Testis (tissue), 3 donors: ENCODE results near the gene NPLOC4. TPM values are rescaled to one million over a fixed set of nuclear protein-coding genes. Genes with fewer than 3 reads are reported as not detected.
"Not testable (repeated sequence)": the region's sequence is repeated elsewhere in the genome, so short reads cannot be mapped to it uniquely, and the experiment has no call there.

Experiments
- DNase-seq: peaks from one replicate; pipeline ENCODE4 v3.0.0-alpha.2; 2019
- H3K27ac ChIP-seq, 2 donors: fragments of 200-600 bp; sonication (generic); one replicate each; pipeline ENCODE4 v1.5.1; 2019
- H3K27me3 ChIP-seq: fragments of 200-600 bp; sonication (generic); one replicate; pipeline ENCODE4 v1.5.1; 2019
- H3K36me3 ChIP-seq: fragments of 200-600 bp; sonication (generic); one replicate; pipeline ENCODE4 v1.5.1; 2017; ENCODE audit warnings: low read depth; ENCODE audit errors: missing control alignments
- H3K4me1 ChIP-seq: fragments of 200-600 bp; sonication (generic); one replicate; pipeline ENCODE4 v1.5.1; 2019
- H3K4me3 ChIP-seq, 2 donors: fragments of 200-600 bp; sonication (generic); one replicate each; pipeline ENCODE4 v1.5.1; 2017 to 2019
- H3K9me3 ChIP-seq: fragments of 200-600 bp; sonication (generic); one replicate; pipeline ENCODE4 v1.5.1; 2017
- CTCF ChIP-seq, 3 experiments: fragments of 450-650 bp in 2 of 3; fragments of 200-600 bp in 1 of 3; sonication (generic) in 1 of 3; IDR thresholded peaks; one replicate each; pipeline ENCODE4 v1.5.1; 2016 to 2019; ENCODE audit warnings: antibody characterized with exemption in 3 of 3, mild to moderate bottlenecking in 2 of 3, moderate library complexity in 1 of 3
- POLR2A ChIP-seq: fragments of 450-650 bp; IDR thresholded peaks from one replicate; pipeline ENCODE4 v1.6.1; 2017; ENCODE audit warnings: antibody characterized with exemption, mild to moderate bottlenecking, moderate library complexity
- WGBS, 2 donors: methylation state at CpG; one replicate each; pipeline ENCODE4 v1.1.5; 2018; 5-methylcytosine and 5-hydroxymethylcytosine counted together
- intact Hi-C: fragments of 100-400 bp; cut with DNase I; formaldehyde crosslinking; loops from one replicate; pipeline ENCODE4 v1.15.1; 2023; ENCODE audit warnings: low total_unique reads
- polyA plus RNA-seq: library from polyadenylated mRNA; stranded (reverse); fragments of 350-450 nt; fragmentation: Illumina TruSeq; extraction: RNeasy Lipid Tissue Mini Kit (QIAGEN cat#74804); gene quantifications from one replicate; pipeline ENCODE4 v1.2.3, GENCODE V29; 2014; ENCODE audit warnings: low read depth, low replicate concordance; ENCODE audit not compliant: insufficient read depth
- total RNA-seq, 2 donors: library from RNA; depleted of rRNA; stranded (reverse); fragments of >200 nt; gene quantifications; one replicate each; pipeline ENCODE4 v1.2.3, GENCODE V29; 2016

NPLOC4 gene
- total and polyA plus RNA-seq, 3 donors from 2014 or later: 106 to 130 (median 122) TPM

GRCh38 chr17:81635431-81635830 is 1.5 kb downstream of the NPLOC4 start:
- intact Hi-C loops: no loop called here
- peak overlapping the region in 1 of 2 donors; percentile 92 for H3K27ac ChIP-seq
- peaks cover 11% of the 10 kb centered on the region for H3K4me1 ChIP-seq
- H3K4me3 ChIP-seq: no peak overlapping the region
- no peak for TF ChIP-seq CTCF (IDR thresholded peaks at IDR 0.05)
- no peak for TF ChIP-seq POLR2A
- no peaks in the 10 kb centered on the region for H3K9me3 ChIP-seq
- no peaks in the 10 kb centered on the region for H3K36me3 ChIP-seq
- WGBS, 2 donors: 62 to 90% methylated on average over 4 to 5 of the region's 5 CpGs
- no peak for DNase-seq
- no peaks in the 10 kb centered on the region for H3K27me3 ChIP-seq

- Histone ChIP-seq H3K9me3 (no peaks in the 10 kb centered on the region), H3K27ac (no peak overlapping the region), H3K27me3 (no peaks in the 10 kb centered on the region), H3K4me3 (no peak overlapping the region), H3K36me3 (no peaks in the 10 kb centered on the region), H3K4me1 (peaks cover 11% of the 10 kb centered on the region)
- no peak for TF ChIP-seq POLR2A
- no peak for DNase-seq
- WGBS, 2 donors: 89 to 95% methylated on average over 7 of the region's 7 CpGs
- intact Hi-C loops: no loop called here
Measured at GRCh38 chr17:81631482-81631881, 5.4 kb downstream of the NPLOC4 start.

GRCh38 chr17:81630274-81630673 is 6.6 kb downstream of the NPLOC4 start:
- intact Hi-C loops: no loop called here
- 83 to 90% methylated on average over 8 of the region's 8 CpGs for WGBS, 2 donors

GRCh38 chr17:81621494-81622130 is 15.3 kb downstream of the NPLOC4 start:
- H3K27me3 ChIP-seq: no peaks in the 10 kb centered on the region
- 33 to 53% methylated on average over 11 of the region's 11 CpGs for WGBS, 2 donors
- DNase-seq: peak; percentile 86
- intact Hi-C loops: no loop called here
- no peak overlapping the region for H3K4me3 ChIP-seq
- no peaks in the 10 kb centered on the region for H3K9me3 ChIP-seq
- peaks cover 19% of the 10 kb centered on the region for H3K4me1 ChIP-seq
- no peak for TF ChIP-seq CTCF (IDR thresholded peaks at IDR 0.05)
- TF ChIP-seq POLR2A: no peak
- peak overlapping the region; percentile 68 to 71 for H3K27ac ChIP-seq
- no peaks in the 10 kb centered on the region for H3K36me3 ChIP-seq

More at GRCh38 chr17:81630274-81630673, 6.6 kb downstream of the NPLOC4 start:
- no peak for DNase-seq
- Histone ChIP-seq H3K4me3 (no peak overlapping the region), H3K27ac (no peak overlapping the region), H3K4me1 (peaks cover under 1% of the 10 kb centered on the region), H3K27me3 (no peaks in the 10 kb centered on the region), H3K36me3 (no peaks in the 10 kb centered on the region), H3K9me3 (no peaks in the 10 kb centered on the region)
- no peak for TF ChIP-seq POLR2A
- TF ChIP-seq CTCF (IDR thresholded peaks at IDR 0.05): no peak

GRCh38 chr17:81618307-81618706 is 18.6 kb downstream of the NPLOC4 start:
- H3K27ac ChIP-seq, H3K27me3 ChIP-seq, DNase-seq, H3K4me3 ChIP-seq, intact Hi-C loops, H3K36me3 ChIP-seq, H3K9me3 ChIP-seq: not testable (repeated sequence)
- 94 to 96% methylated on average over 9 to 13 of the region's 36 CpGs for WGBS, 2 donors
- peaks cover 35% of the 10 kb centered on the region for H3K4me1 ChIP-seq

GRCh38 chr17:81616877-81617276 is 20.0 kb downstream of the NPLOC4 start:
- 74 to 96% methylated on average over 7 of the region's 7 CpGs for WGBS, 2 donors
- Histone ChIP-seq H3K4me3 (no peak overlapping the region), H3K4me1 (peaks cover 28% of the 10 kb centered on the region), H3K36me3 (no peaks in the 10 kb centered on the region), H3K27ac (no peak overlapping the region), H3K9me3 (no peaks in the 10 kb centered on the region), H3K27me3 (no peaks in the 10 kb centered on the region)
- no peak for TF ChIP-seq CTCF (IDR thresholded peaks at IDR 0.05)
- no peak for TF ChIP-seq POLR2A
- intact Hi-C loops: no loop called here
- DNase-seq: no peak
